Panc1 (cell line): ENCODE measurements around the gene BCL2L11. TPM values are rescaled to one million over a fixed set of nuclear protein-coding genes. Genes with fewer than 3 reads are reported as not detected.

Experiments used
- ATAC-seq: fragments of 200-7000 bp; cut with Tn5 transposase; 2 replicates; pipeline ENCODE4 v1.9.1; 2020; ENCODE audit warnings: mild to moderate bottlenecking, moderate library complexity
- BruUV-seq: library from RNA; stranded (reverse); fragments of 400-500 nt; replicated peaks from 2 replicates; lab custom pipeline; 2021; lab: Mats Ljungman, UMichigan
- CTCF ChIA-PET: fragments of 300-600 bp; sonication (Branson Sonifier 250); formaldehyde crosslinking; loops from one replicate; lab custom pipeline; 2022; ENCODE audit warnings: antibody characterized with exemption; lab: Charles Lee
- POLR2A ChIA-PET: fragments of 300-600 bp; sonication (Branson Sonifier 250); formaldehyde crosslinking; loops from one replicate; lab custom pipeline; 2022; ENCODE audit warnings: antibody characterized with exemption; lab: Charles Lee
- DNase-seq: peaks from one replicate; pipeline ENCODE4 v3.0.0-alpha.2; 2010; ENCODE audit warnings: low read depth, low spot score
- H3K27ac ChIP-seq: 2 replicates; pipeline ENCODE4 v1.5.1; 2011; ENCODE audit warnings: mild to moderate bottlenecking, low read length, inconsistent platforms
- H3K27me3 ChIP-seq: fragments of 200-500 bp; sonication (Bioruptor generic); 2 replicates; pipeline ENCODE4 v1.6.0; 2014; ENCODE audit warnings: low read length, inconsistent platforms; ENCODE audit not compliant: control insufficient read depth, insufficient read depth
- H3K36me3 ChIP-seq: fragments of 200-500 bp; sonication (Bioruptor generic); 2 replicates; pipeline ENCODE4 v1.5.1; 2014; ENCODE audit warnings: inconsistent platforms, mild to moderate bottlenecking, low read length, moderate library complexity; ENCODE audit not compliant: control insufficient read depth, insufficient read depth
- H3K4me1 ChIP-seq: 2 replicates; pipeline ENCODE4 v1.5.1; 2011; ENCODE audit warnings: inconsistent platforms, mild to moderate bottlenecking, low read length, moderate library complexity; ENCODE audit not compliant: control insufficient read depth, insufficient read depth
- H3K4me3 ChIP-seq, 2 experiments: 2 replicates each; pipeline ENCODE4 v1.5.1; 2011 to 2012; ENCODE audit warnings: low read depth in 2 of 2, low read length in 2 of 2, mild to moderate bottlenecking in 2 of 2, inconsistent platforms in 1 of 2, moderate library complexity in 1 of 2
- H3K9me3 ChIP-seq: fragments of 200-500 bp; sonication (Bioruptor generic); 2 replicates; pipeline ENCODE4 v1.5.1; 2014; ENCODE audit warnings: low read depth, mild to moderate bottlenecking, inconsistent platforms, low read length, moderate library complexity; ENCODE audit not compliant: control insufficient read depth, insufficient read depth
- CTCF ChIP-seq: fragments of 450-650 bp; IDR thresholded peaks from 2 replicates; pipeline ENCODE4 v1.5.1; 2017; ENCODE audit warnings: mild to moderate bottlenecking
- POLR2AphosphoS5 ChIP-seq: IDR thresholded peaks from 2 replicates; pipeline ENCODE4 v1.6.1; 2012; ENCODE audit warnings: mild to moderate bottlenecking, low read depth, low read length, moderate library complexity
- REST ChIP-seq, 2 experiments: IDR thresholded peaks; 2 replicates each; pipeline ENCODE4 v1.6.1; 2011 to 2012; ENCODE audit warnings: low read depth in 2 of 2, control low read depth in 1 of 2, low read length in 1 of 2, mild to moderate bottlenecking in 1 of 2, moderate library complexity in 1 of 2; ENCODE audit not compliant: insufficient read depth in 1 of 2
- SIN3A ChIP-seq: IDR thresholded peaks from 2 replicates; pipeline ENCODE4 v1.6.1; 2012; ENCODE audit warnings: low read depth, mild to moderate bottlenecking, low read length, moderate library complexity, borderline replicate concordance; ENCODE audit not compliant: insufficient read depth
- TCF7L2 ChIP-seq: IDR thresholded peaks from 2 replicates; pipeline ENCODE4 v1.6.1; 2011; ENCODE audit warnings: mild to moderate bottlenecking, low read depth, low read length, inconsistent platforms
- in situ Hi-C: cut with HindIII; loops from 2 replicates; pipeline ENCODE4 v1.10.0; 2016; ENCODE audit warnings: low sequenced_read_pairs, low pct_unique_long_range_greater_than_20kb
- intact Hi-C: fragments of 100-400 bp; cut with micrococcal nuclease; formaldehyde crosslinking; loops from one replicate; pipeline ENCODE4 v1.10.0; 2022; ENCODE audit not compliant: unreplicated experiment
- total RNA-seq: library from RNA; stranded (reverse); gene quantifications from one replicate; pipeline ENCODE4 v1.2.1, GENCODE V29; 2021; ENCODE audit not compliant: unreplicated experiment

BCL2L11 gene
- total RNA-seq, 1 experiment from 2014 or later = 43.8 TPM

DNA sequence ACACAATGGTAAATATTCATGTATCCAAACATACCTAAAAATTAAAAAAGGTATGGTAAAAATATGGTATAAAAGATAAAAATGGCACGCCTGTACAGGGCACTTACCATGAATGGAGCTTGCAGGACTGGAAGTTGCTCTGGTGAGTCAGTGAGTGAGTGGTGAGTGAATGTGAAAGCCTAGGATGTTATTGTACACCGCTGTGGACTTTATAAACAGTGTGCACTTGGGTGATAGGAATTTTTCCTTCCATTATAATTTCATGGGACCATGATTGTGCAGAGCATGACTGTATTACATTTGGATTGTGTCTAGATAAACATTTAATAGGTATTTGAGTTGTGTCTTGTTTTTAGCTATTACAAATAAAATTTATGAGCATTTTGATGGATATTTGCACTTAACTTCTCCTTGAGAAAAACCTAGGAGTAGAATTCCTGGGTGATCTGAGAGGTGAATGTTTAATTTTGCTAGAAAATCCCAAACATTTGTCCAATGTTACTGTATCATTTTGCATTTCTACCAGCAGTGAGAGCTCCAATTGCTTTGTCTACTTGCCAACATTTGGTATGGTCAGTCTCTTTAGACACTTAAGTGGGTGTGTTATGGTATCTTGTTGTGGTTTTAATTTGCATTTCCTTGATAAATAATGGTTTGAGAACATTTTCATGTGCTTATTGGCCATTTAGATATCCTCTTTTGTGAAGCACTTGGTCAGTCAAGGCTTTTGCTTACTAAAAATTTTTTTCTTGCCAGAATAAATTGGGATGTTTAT lies 81.7 kb downstream of the BCL2L11 start:
- no TSS peak for BruUV-seq
- no peak overlapping the region for H3K4me3 ChIP-seq
- no peaks in the 10 kb centered on the region for H3K4me1 ChIP-seq
- DNase-seq (no peak), ATAC-seq (no peak)
- no peak for TF ChIP-seq TCF7L2
- TF ChIP-seq CTCF = no peak
- no peak for TF ChIP-seq SIN3A
- no peak for TF ChIP-seq REST (IDR thresholded peaks at IDR 0.05; ENCODE audit: insufficient read depth in 1 of 2, low read depth in 2 of 2, low read length in 1 of 2)
- TF ChIP-seq POLR2AphosphoS5 = no peak
- in situ Hi-C loops (no loop called here), intact Hi-C loops (no loop called here)
- H3K27ac ChIP-seq = no peak overlapping the region
- CTCF ChIA-PET = no interaction called here
- no peaks in the 10 kb centered on the region for H3K36me3 ChIP-seq
- H3K9me3 ChIP-seq = no peaks in the 10 kb centered on the region
- POLR2A ChIA-PET = no interaction called here
- no peaks in the 10 kb centered on the region for H3K27me3 ChIP-seq

GRCh38 chr2:111204706-111205105 lies 84.0 kb downstream of the BCL2L11 start:
- ChIA-PET POLR2A (no interaction called here), CTCF (no interaction called here)
- H3K27me3 ChIP-seq = no peaks in the 10 kb centered on the region
- no peaks in the 10 kb centered on the region for H3K36me3 ChIP-seq
- no peaks in the 10 kb centered on the region for H3K9me3 ChIP-seq
- BruUV-seq = no TSS peak
- no peak overlapping the region for H3K4me3 ChIP-seq
- ATAC-seq (no peak), DNase-seq (no peak)
- intact Hi-C loops = no loop called here
- no peaks in the 10 kb centered on the region for H3K4me1 ChIP-seq
- in situ Hi-C loops = no loop called here
- H3K27ac ChIP-seq = no peak overlapping the region
- no peak for TF ChIP-seq CTCF
- no peak for TF ChIP-seq TCF7L2
- TF ChIP-seq POLR2AphosphoS5 = no peak
- no peak for TF ChIP-seq SIN3A
- TF ChIP-seq REST (IDR thresholded peaks at IDR 0.05; ENCODE audit: insufficient read depth in 1 of 2, low read depth in 2 of 2, low read length in 1 of 2) = no peak
